Measurements from ENCODE around the gene EFNA3. TPM values are rescaled to one million over a fixed set of nuclear protein-coding genes. Genes with fewer than 3 reads are reported as not detected.

EFNA3 gene
- total RNA-seq, 1 experiment from 2014 or later, result 15.7 TPM

GRCh38 chr1:155069551-155070157 lies 9.0 kb upstream of the EFNA3 start:
- peaks cover 40% of the 10 kb centered on the region for H3K4me1 ChIP-seq (ENCODE audit: low read length)

DNA sequence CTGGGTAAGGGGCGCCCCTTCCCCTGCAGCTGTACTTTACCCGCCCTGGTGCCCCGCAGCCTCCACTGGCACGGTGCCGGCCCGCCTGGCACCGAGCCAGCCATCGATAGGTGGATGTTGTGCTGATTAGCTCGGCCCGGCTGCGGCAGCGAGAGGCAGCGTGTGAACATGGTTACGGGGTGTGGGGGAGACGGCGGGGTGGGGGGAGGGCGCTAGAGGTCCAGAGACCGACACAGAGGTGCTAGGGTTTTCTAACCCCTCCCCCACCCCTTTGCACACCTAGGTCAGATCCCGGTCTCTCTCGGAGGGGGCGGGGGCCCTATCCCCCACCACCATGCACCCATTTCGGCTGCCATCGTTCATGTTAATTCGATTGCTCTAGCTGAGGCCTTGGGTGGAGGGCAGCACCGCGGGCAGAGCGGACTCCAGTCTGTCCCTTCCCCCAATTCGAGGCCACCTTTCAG lies 8.4 kb upstream of the EFNA3 start:
- H3K27ac ChIP-seq (ENCODE audit: low read length), result no peak overlapping the region
- no peaks in the 10 kb centered on the region for H3K9me2 ChIP-seq (replicated peaks; ENCODE audit: insufficient read depth, low read length)
- H3K9ac ChIP-seq (ENCODE audit: low read length), result peak overlapping the region; percentile 66
- no peak overlapping the region for H2AFZ ChIP-seq (ENCODE audit: low read length)
- H3K4me1 ChIP-seq (ENCODE audit: low read length), result peaks cover 39% of the 10 kb centered on the region
- H3K4me2 ChIP-seq (ENCODE audit: low read depth, low read length, poor library complexity, severe bottlenecking), result peak overlapping the region; percentile 71
- H3K79me2 ChIP-seq (ENCODE audit: low read length), result 0 out of 2 replicates have a peak, but pooled peaks cover under 1% of the 10 kb centered on the region
- H3K27me3 ChIP-seq (ENCODE audit: low read length), result no peaks in the 10 kb centered on the region
- no peaks in the 10 kb centered on the region for H3K9me3 ChIP-seq (ENCODE audit: low read length)
- no peaks in the 10 kb centered on the region for H3K36me3 ChIP-seq (ENCODE audit: insufficient read depth, low read length)
- H4K20me1 ChIP-seq (ENCODE audit: insufficient read depth, low read depth, low read length), result 0 out of 2 replicates have a peak, but pooled peaks cover 5% of the 10 kb centered on the region
- no peak for DNase-seq
- H3K4me3 ChIP-seq (ENCODE audit: low read length), result peak overlapping the region; percentile 57

More at GRCh38 chr1:155069551-155070157, 9.0 kb upstream of the EFNA3 start:
- Histone ChIP-seq H3K79me2 (ENCODE audit: low read length) (peaks cover 4% of the 10 kb centered on the region), H3K27me3 (ENCODE audit: low read length) (no peaks in the 10 kb centered on the region), H4K20me1 (ENCODE audit: insufficient read depth, low read depth, low read length) (0 out of 2 replicates have a peak, but pooled peaks cover 5% of the 10 kb centered on the region), H3K9me2 (replicated peaks; ENCODE audit: insufficient read depth, low read length) (no peaks in the 10 kb centered on the region), H3K9ac (ENCODE audit: low read length) (0 out of 2 replicates have a peak overlapping the region, but pooled peaks have one; percentile 29), H3K4me3 (ENCODE audit: low read length) (peak overlapping the region; percentile 57; the same call in 1 of the 2 replicates), H2AFZ (ENCODE audit: low read length) (no peak overlapping the region), H3K36me3 (ENCODE audit: insufficient read depth, low read length) (no peaks in the 10 kb centered on the region), H3K4me2 (ENCODE audit: low read depth, low read length, poor library complexity, severe bottlenecking) (peak overlapping the region; percentile 71), H3K27ac (ENCODE audit: low read length) (no peak overlapping the region), H3K9me3 (ENCODE audit: low read length) (no peaks in the 10 kb centered on the region)
- DNase-seq, result no peak

DNA sequence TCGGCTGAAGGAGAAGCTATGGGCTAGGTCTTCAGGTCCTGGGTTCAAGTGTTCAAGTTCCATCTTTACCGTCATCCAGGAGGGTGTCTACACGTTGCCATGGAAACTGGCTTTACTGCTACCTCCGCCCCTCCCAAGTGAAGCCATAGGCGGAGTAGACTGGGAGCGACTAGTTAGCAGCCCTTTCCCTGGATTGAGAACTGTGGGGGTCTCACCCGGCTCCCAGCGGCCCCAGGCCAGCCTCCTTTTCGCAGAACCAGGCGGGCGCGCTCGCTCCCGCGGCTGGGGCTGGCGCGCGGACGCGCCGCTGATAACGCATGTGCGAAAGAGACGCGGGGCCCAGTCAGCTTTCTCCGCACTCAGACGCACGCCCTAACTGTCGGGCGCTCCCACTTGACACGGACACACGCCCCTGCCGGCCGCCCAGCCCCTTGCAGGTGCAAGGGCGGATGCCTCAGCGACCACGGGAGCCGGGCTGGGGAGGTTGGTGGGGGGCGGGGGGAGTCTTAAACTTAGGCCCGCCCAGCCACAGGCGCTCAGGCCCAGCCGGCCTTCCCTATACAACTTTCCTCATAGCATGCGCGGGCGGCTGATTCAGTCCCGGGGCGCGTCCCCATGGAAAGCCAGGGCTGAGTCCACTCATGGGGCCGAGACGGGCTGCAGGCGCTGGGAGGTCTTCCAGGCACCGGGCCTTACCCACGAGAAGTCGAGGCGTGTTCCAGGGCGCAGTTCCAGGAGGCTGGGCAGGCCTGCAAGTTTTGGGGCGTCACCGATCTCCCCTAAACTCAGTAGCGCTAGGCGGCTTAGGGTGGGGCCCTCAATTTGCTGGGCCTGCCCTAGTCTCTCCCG lies 7.7 kb upstream of the EFNA3 start:
- Histone ChIP-seq H3K4me3 (ENCODE audit: low read length) (peak overlapping the region; percentile 57), H4K20me1 (ENCODE audit: insufficient read depth, low read depth, low read length) (0 out of 2 replicates have a peak, but pooled peaks cover 5% of the 10 kb centered on the region), H3K9ac (ENCODE audit: low read length) (peak overlapping the region; percentile 66), H2AFZ (ENCODE audit: low read length) (peak overlapping the region; percentile 53; the same call in 1 of the 2 replicates), H3K4me1 (ENCODE audit: low read length) (peaks cover 39% of the 10 kb centered on the region), H3K9me3 (ENCODE audit: low read length) (no peaks in the 10 kb centered on the region), H3K79me2 (ENCODE audit: low read length) (no peaks in the 10 kb centered on the region), H3K9me2 (replicated peaks; ENCODE audit: insufficient read depth, low read length) (no peaks in the 10 kb centered on the region), H3K36me3 (ENCODE audit: insufficient read depth, low read length) (no peaks in the 10 kb centered on the region), H3K27ac (ENCODE audit: low read length) (no peak overlapping the region), H3K4me2 (ENCODE audit: low read depth, low read length, poor library complexity, severe bottlenecking) (peak overlapping the region; percentile 71), H3K27me3 (ENCODE audit: low read length) (no peaks in the 10 kb centered on the region)
- peak; percentile 93 for DNase-seq

DNA sequence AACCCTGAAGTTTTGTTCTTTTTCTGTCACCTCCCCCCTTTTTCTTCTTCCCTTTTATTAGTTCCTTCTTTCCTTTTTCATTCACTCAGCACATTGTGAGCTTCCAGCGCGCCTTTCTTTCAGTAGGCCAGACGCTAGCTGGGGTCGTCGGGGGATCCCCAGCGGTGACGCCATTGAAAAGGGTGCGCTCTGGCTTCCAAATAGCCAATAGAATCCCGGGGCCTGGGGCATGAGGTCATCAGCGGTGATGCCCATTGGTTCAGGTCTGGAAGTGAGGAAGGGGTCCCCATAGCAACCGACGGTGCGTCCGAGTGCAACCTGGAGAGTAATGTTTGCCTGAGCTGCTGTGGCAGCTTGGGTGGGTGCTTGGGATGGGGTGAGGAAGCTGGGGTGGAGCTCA lies 6.9 kb upstream of the EFNA3 start:
- no peaks in the 10 kb centered on the region for H3K27me3 ChIP-seq (ENCODE audit: low read length)
- DNase-seq, result no peak
- no peaks in the 10 kb centered on the region for H3K9me2 ChIP-seq (replicated peaks; ENCODE audit: insufficient read depth, low read length)
- no peaks in the 10 kb centered on the region for H3K79me2 ChIP-seq (ENCODE audit: low read length)
- no peak overlapping the region for H3K4me3 ChIP-seq (ENCODE audit: low read length)
- H4K20me1 ChIP-seq (ENCODE audit: insufficient read depth, low read depth, low read length), result 0 out of 2 replicates have a peak, but pooled peaks cover 5% of the 10 kb centered on the region
- no peak overlapping the region for H3K4me2 ChIP-seq (ENCODE audit: low read depth, low read length, poor library complexity, severe bottlenecking)
- H3K9ac ChIP-seq (ENCODE audit: low read length), result no peak overlapping the region
- no peaks in the 10 kb centered on the region for H3K9me3 ChIP-seq (ENCODE audit: low read length)
- H3K4me1 ChIP-seq (ENCODE audit: low read length), result peaks cover 39% of the 10 kb centered on the region
- no peak overlapping the region for H2AFZ ChIP-seq (ENCODE audit: low read length)
- H3K27ac ChIP-seq (ENCODE audit: low read length), result no peak overlapping the region
- no peaks in the 10 kb centered on the region for H3K36me3 ChIP-seq (ENCODE audit: insufficient read depth, low read length)

GRCh38 chr1:155072531-155073289 lies 5.9 kb upstream of the EFNA3 start:
- DNase-seq, result no peak
- H3K27me3 ChIP-seq (ENCODE audit: low read length), result no peaks in the 10 kb centered on the region
- H3K4me2 ChIP-seq (ENCODE audit: low read depth, low read length, poor library complexity, severe bottlenecking), result no peak overlapping the region
- H4K20me1 ChIP-seq (ENCODE audit: insufficient read depth, low read depth, low read length), result 0 out of 2 replicates have a peak, but pooled peaks cover 5% of the 10 kb centered on the region
- no peak overlapping the region for H3K4me3 ChIP-seq (ENCODE audit: low read length)
- no peaks in the 10 kb centered on the region for H3K79me2 ChIP-seq (ENCODE audit: low read length)
- H3K9ac ChIP-seq (ENCODE audit: low read length), result no peak overlapping the region
- no peaks in the 10 kb centered on the region for H3K36me3 ChIP-seq (ENCODE audit: insufficient read depth, low read length)
- no peak overlapping the region for H2AFZ ChIP-seq (ENCODE audit: low read length)
- peaks cover 39% of the 10 kb centered on the region for H3K4me1 ChIP-seq (ENCODE audit: low read length)
- H3K27ac ChIP-seq (ENCODE audit: low read length), result no peak overlapping the region
- no peaks in the 10 kb centered on the region for H3K9me3 ChIP-seq (ENCODE audit: low read length)
- no peaks in the 10 kb centered on the region for H3K9me2 ChIP-seq (replicated peaks; ENCODE audit: insufficient read depth, low read length)

DNA sequence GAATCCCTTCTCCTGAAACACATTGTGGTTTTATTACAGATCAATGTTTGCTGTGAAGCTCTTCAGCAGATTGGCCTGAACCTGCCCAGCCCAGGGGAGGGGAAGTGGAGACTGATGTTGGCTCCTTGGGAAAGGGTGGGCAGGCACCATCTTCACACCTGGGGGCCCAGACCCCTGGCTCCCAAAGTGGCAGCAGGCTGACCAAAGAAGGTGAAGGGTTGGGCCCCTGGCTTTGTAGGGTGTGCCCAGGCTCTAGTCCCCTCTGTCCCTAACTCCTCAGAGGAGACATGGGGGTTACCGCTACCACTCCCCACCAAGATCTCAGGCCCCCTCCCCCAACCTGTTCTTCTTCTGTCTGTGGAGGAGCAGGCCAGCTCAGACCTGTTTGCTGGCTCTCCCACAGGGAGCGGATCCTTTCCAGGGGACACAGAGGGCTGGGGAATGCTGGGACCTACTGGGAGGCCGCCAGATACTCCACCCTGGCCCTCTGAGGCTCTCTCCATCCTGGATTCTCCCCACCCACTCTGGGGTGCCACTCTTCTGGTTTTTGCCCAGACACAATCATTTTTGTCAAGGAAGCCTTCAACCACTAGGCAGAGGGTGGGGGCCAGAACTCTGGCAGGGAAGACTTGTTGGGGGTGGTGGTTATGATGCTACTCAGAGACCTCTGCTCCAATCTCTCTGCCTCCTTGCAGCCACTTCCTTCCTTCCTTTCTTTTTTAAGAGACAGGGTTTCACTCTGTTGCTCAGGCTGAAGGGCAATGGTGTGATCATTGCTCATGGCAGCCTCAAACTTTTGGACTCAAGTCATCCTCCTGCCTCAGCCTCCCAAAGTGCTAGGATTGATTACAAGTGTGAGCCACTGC lies 5.0 kb upstream of the EFNA3 start:
- no peak overlapping the region for H2AFZ ChIP-seq (ENCODE audit: low read length)
- no peaks in the 10 kb centered on the region for H3K9me2 ChIP-seq (replicated peaks; ENCODE audit: insufficient read depth, low read length)
- no peaks in the 10 kb centered on the region for H3K27me3 ChIP-seq (ENCODE audit: low read length)
- no peak overlapping the region for H3K4me3 ChIP-seq (ENCODE audit: low read length)
- H3K9ac ChIP-seq (ENCODE audit: low read length), result no peak overlapping the region
- no peaks in the 10 kb centered on the region for H3K79me2 ChIP-seq (ENCODE audit: low read length)
- no peak overlapping the region for H3K27ac ChIP-seq (ENCODE audit: low read length)
- peaks cover 43% of the 10 kb centered on the region for H3K4me1 ChIP-seq (ENCODE audit: low read length)
- no peaks in the 10 kb centered on the region for H3K36me3 ChIP-seq (ENCODE audit: insufficient read depth, low read length)
- no peak overlapping the region for H3K4me2 ChIP-seq (ENCODE audit: low read depth, low read length, poor library complexity, severe bottlenecking)
- DNase-seq, result no peak
- 0 out of 2 replicates have a peak, but pooled peaks cover 8% of the 10 kb centered on the region for H4K20me1 ChIP-seq (ENCODE audit: insufficient read depth, low read depth, low read length)
- no peaks in the 10 kb centered on the region for H3K9me3 ChIP-seq (ENCODE audit: low read length)

DNA sequence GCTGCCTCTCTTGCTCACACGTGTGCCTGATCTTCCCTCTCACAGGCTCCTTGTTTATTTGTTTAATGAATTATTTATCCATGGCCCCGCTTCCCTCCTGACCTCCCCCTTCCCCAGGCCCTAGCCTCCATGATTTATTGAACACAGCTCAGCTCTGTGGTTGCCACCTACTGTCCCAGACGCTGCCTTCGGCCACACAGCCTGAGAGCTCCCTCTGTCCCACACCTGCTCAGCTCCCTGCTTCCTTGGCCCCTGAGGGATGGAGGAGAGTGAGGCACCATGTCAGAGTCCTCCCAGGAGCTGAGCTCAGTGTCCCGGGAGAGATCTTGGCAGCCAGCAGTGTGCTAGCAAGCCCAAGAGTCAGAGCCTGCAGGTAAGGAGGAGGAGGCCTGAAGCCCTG lies 3.1 kb upstream of the EFNA3 start:
- H3K4me2 ChIP-seq (ENCODE audit: low read depth, low read length, poor library complexity, severe bottlenecking), result no peak overlapping the region
- no peak overlapping the region for H3K4me3 ChIP-seq (ENCODE audit: low read length)
- no peaks in the 10 kb centered on the region for H3K36me3 ChIP-seq (ENCODE audit: insufficient read depth, low read length)
- peaks cover 43% of the 10 kb centered on the region for H3K4me1 ChIP-seq (ENCODE audit: low read length)
- no peaks in the 10 kb centered on the region for H3K9me2 ChIP-seq (replicated peaks; ENCODE audit: insufficient read depth, low read length)
- H3K27me3 ChIP-seq (ENCODE audit: low read length), result no peaks in the 10 kb centered on the region
- no peak overlapping the region for H3K27ac ChIP-seq (ENCODE audit: low read length)
- no peaks in the 10 kb centered on the region for H3K9me3 ChIP-seq (ENCODE audit: low read length)
- H2AFZ ChIP-seq (ENCODE audit: low read length), result no peak overlapping the region
- H4K20me1 ChIP-seq (ENCODE audit: insufficient read depth, low read depth, low read length), result 0 out of 2 replicates have a peak, but pooled peaks cover 8% of the 10 kb centered on the region
- no peak for DNase-seq
- H3K79me2 ChIP-seq (ENCODE audit: low read length), result no peaks in the 10 kb centered on the region
- H3K9ac ChIP-seq (ENCODE audit: low read length), result no peak overlapping the region

Data from Karpas-422 (cell line).